ENCODE measurements around the gene ZNF358. TPM values are rescaled to one million over a fixed set of nuclear protein-coding genes. Genes with fewer than 3 reads are reported as not detected.

Gene ZNF358
- total and polyA plus RNA-seq, 2 of the 13 experiments (the other 11 are each of a cell fraction or from before 2014, with no cell fraction given): 9.1 to 37.0 TPM

GRCh38 chr19:7535047-7535997, 19.4 kb downstream of the ZNF358 start, which contains the start of gene PNPLA6 (continued):
- TF ChIP-seq NFAT5 (CRISPR knock-in tag; IDR thresholded peaks at IDR 0.05) (no peak), SP1 (IDR thresholded peaks at IDR 0.05) (no peak), SP1 (CRISPR knock-in tag; IDR thresholded peaks at IDR 0.05) (peak; percentile 66), PREB (CRISPR knock-in tag; IDR thresholded peaks at IDR 0.05) (no peak), UBTF (CRISPR knock-in tag; IDR thresholded peaks at IDR 0.05) (peak; percentile 52; the same call in 1 of the 2 replicates), ZNF770 (CRISPR knock-in tag; IDR thresholded peaks at IDR 0.05) (no peak; the same call in 1 of the 2 replicates), ZSCAN31 (CRISPR knock-in tag; IDR thresholded peaks at IDR 0.05; ENCODE audit: low read depth) (peak; percentile 49), ARID4A (CRISPR knock-in tag; IDR thresholded peaks at IDR 0.05; ENCODE audit: borderline replicate concordance) (peak; percentile 91; the same call in 1 of the 2 replicates), MXD3 (CRISPR knock-in tag; IDR thresholded peaks at IDR 0.05) (peak; percentile 54)

Measured in HepG2 (cell line).